DND-41 (cell line): Measurements from ENCODE around the gene MAP3K5.

Source experiments
- EZH2 ChIP-seq: IDR thresholded peaks from 3 replicates; pipeline ENCODE4 v1.6.1; 2012; ENCODE audit warnings: borderline replicate concordance, low read depth, mild to moderate bottlenecking, moderate library complexity, low read length, inconsistent platforms; ENCODE audit not compliant: severe bottlenecking
- TF ChIP-seq, protein P1 (sequence below): IDR thresholded peaks from 2 replicates; pipeline ENCODE4 v1.5.1; 2012; ENCODE audit warnings: borderline replicate concordance, low read length, moderate library complexity, mild to moderate bottlenecking; ENCODE audit not compliant: poor library complexity, severe bottlenecking; ENCODE audit errors: extremely low read depth

- TF ChIP-seq, protein P1, sequence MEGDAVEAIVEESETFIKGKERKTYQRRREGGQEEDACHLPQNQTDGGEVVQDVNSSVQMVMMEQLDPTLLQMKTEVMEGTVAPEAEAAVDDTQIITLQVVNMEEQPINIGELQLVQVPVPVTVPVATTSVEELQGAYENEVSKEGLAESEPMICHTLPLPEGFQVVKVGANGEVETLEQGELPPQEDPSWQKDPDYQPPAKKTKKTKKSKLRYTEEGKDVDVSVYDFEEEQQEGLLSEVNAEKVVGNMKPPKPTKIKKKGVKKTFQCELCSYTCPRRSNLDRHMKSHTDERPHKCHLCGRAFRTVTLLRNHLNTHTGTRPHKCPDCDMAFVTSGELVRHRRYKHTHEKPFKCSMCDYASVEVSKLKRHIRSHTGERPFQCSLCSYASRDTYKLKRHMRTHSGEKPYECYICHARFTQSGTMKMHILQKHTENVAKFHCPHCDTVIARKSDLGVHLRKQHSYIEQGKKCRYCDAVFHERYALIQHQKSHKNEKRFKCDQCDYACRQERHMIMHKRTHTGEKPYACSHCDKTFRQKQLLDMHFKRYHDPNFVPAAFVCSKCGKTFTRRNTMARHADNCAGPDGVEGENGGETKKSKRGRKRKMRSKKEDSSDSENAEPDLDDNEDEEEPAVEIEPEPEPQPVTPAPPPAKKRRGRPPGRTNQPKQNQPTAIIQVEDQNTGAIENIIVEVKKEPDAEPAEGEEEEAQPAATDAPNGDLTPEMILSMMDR = no peak
- no peak for TF ChIP-seq EZH2
Observed at GRCh38 chr6:136757150-136757549, 35.1 kb downstream of the MAP3K5 start.
